ENCODE measurements around the gene CRHR2. TPM values are rescaled to one million over a fixed set of nuclear protein-coding genes. Genes with fewer than 3 reads are reported as not detected.

CRHR2 gene
- total RNA-seq, 2 experiments from 2014 or later = not detected

DNA sequence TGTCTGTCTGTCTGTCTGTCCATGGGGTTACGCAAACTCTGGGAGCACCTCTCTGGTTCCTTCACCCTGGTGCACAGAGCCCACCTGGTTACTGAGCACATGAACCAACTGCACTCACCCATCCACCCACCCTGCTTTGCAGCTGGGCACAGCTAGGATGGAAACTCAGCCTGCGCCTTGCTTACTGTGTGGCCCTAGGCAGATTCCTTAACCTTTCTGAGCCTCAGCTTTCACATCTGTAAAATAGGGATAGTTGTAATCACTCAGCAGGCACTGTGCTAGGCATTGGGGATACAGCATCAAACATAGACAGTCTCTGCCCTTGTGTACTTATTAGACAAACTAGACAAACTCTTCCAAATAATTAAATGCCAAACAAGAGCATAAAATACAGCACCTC, 47.8 kb upstream of the CRHR2 start:
- no peaks in the 10 kb centered on the region for H3K36me3 Mint-ChIP-seq (ENCODE audit: low read depth)
- H3K4me1 Mint-ChIP-seq (ENCODE audit: low read depth) = peaks cover 75% of the 10 kb centered on the region
- TF ChIP-seq, protein P1, sequence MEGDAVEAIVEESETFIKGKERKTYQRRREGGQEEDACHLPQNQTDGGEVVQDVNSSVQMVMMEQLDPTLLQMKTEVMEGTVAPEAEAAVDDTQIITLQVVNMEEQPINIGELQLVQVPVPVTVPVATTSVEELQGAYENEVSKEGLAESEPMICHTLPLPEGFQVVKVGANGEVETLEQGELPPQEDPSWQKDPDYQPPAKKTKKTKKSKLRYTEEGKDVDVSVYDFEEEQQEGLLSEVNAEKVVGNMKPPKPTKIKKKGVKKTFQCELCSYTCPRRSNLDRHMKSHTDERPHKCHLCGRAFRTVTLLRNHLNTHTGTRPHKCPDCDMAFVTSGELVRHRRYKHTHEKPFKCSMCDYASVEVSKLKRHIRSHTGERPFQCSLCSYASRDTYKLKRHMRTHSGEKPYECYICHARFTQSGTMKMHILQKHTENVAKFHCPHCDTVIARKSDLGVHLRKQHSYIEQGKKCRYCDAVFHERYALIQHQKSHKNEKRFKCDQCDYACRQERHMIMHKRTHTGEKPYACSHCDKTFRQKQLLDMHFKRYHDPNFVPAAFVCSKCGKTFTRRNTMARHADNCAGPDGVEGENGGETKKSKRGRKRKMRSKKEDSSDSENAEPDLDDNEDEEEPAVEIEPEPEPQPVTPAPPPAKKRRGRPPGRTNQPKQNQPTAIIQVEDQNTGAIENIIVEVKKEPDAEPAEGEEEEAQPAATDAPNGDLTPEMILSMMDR (IDR thresholded peaks at IDR 0.05) = no peak
- Histone ChIP-seq H3K4me1 (ENCODE audit: insufficient read depth, low read length) (peaks cover 64% of the 10 kb centered on the region), H3K9me3 (ENCODE audit: control insufficient read depth in 1 of 2, insufficient read depth in 1 of 2, low read length in 2 of 2) (no peaks in the 10 kb centered on the region), H3K36me3 (ENCODE audit: insufficient read depth, low read length) (no peaks in the 10 kb centered on the region), H3K27ac (ENCODE audit: low read depth in 1 of 2, low read length in 2 of 2) (no peak overlapping the region), H3K27me3 (ENCODE audit: control insufficient read depth in 1 of 2, insufficient read depth in 2 of 2, low read length in 2 of 2) (no peaks in the 10 kb centered on the region), H3K4me3 (ENCODE audit: low read length) (no peak overlapping the region)
- no peaks in the 10 kb centered on the region for H3K9me3 Mint-ChIP-seq
- no peak overlapping the region for H3K4me3 Mint-ChIP-seq
- intact Hi-C loops (cut with DNase I, micrococcal nuclease) = no loop called here
- ChIA-PET POLR2A (no interaction called here), CTCF (no interaction called here)
- ATAC-seq (ENCODE audit: poor library complexity) (no peak), DNase-seq (no peak)
- H3K27me3 Mint-ChIP-seq = no peaks in the 10 kb centered on the region
- no peak overlapping the region for H3K27ac Mint-ChIP-seq

DNA sequence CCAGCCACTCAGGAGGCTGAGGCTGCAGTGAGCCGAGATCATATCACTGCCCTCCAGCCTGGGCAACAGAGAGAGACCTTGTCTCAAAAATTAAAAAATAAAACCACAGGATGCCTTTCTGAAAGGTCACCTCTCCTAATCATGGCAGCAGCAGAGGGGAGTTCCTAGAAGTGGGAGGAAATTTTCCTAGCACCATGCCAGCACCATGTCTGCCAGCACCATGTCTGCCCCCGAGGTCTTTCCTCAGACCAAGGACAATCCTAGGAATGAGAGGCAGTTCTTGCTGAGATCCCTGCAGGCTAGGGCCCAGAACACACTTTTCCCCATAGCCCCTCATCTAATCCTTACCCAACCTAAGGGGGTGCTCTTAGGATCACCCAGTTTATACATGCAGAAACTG, 47.4 kb upstream of the CRHR2 start:
- Histone ChIP-seq H3K27ac (ENCODE audit: low read depth in 1 of 2, low read length in 2 of 2) (no peak overlapping the region), H3K27me3 (ENCODE audit: control insufficient read depth in 1 of 2, insufficient read depth in 2 of 2, low read length in 2 of 2) (no peaks in the 10 kb centered on the region), H3K9me3 (ENCODE audit: control insufficient read depth in 1 of 2, insufficient read depth in 1 of 2, low read length in 2 of 2) (no peaks in the 10 kb centered on the region), H3K4me1 (ENCODE audit: insufficient read depth, low read length) (peaks cover 64% of the 10 kb centered on the region), H3K4me3 (ENCODE audit: low read length) (no peak overlapping the region), H3K36me3 (ENCODE audit: insufficient read depth, low read length) (no peaks in the 10 kb centered on the region)
- Mint-ChIP-seq H3K4me1 (ENCODE audit: low read depth) (peaks cover 75% of the 10 kb centered on the region), H3K27me3 (no peaks in the 10 kb centered on the region), H3K27ac (no peak overlapping the region), H3K9me3 (no peaks in the 10 kb centered on the region), H3K36me3 (ENCODE audit: low read depth) (peaks cover 4% of the 10 kb centered on the region), H3K4me3 (no peak overlapping the region)
- ATAC-seq (ENCODE audit: poor library complexity) (no peak), DNase-seq (no peak)
- ChIA-PET POLR2A (interaction anchor here (4.8 kb wide), 1 partner anchor 9 kb away, joined by 115 read pairs; no protein-coding TSS in a partner anchor), CTCF (no interaction called here)
- intact Hi-C loops (cut with DNase I, micrococcal nuclease) = loop anchor here in 1 of 2 experiments (5.0 kb wide), 1 partner anchor 137 kb away; the partner anchor contains the start of gene GARS1
- TF ChIP-seq, protein P1 (IDR thresholded peaks at IDR 0.05) = no peak

DNA sequence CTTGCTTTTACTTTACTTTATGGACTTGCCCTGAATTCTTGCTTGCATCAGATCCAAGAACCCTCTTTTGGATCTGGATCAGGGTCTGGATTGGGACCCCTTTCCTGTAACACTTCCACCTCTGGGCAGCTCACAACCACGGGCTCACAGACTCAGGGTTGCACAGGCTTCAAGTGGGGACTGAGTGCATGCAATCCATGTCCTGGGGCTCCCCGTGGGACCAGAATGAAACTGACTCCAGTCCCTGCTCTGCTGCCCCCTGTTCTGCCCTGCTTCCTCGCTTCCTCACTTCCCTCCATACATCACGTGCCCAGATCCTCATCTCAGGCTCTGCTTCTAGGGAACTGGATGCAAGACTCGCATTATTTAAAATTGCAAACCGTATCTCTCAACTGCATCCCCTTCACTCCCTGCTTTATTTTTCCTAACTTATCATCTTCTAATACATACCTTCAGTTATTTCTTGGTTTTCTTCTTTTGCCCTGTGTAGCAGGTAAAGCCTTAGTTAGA, 46.4 kb upstream of the CRHR2 start:
- Histone ChIP-seq H3K4me1 (ENCODE audit: insufficient read depth, low read length) (peaks cover 64% of the 10 kb centered on the region), H3K36me3 (ENCODE audit: insufficient read depth, low read length) (no peaks in the 10 kb centered on the region), H3K27me3 (ENCODE audit: control insufficient read depth in 1 of 2, insufficient read depth in 2 of 2, low read length in 2 of 2) (no peaks in the 10 kb centered on the region), H3K27ac (ENCODE audit: low read depth in 1 of 2, low read length in 2 of 2) (no peak overlapping the region), H3K4me3 (ENCODE audit: low read length) (no peak overlapping the region), H3K9me3 (ENCODE audit: control insufficient read depth in 1 of 2, insufficient read depth in 1 of 2, low read length in 2 of 2) (no peaks in the 10 kb centered on the region)
- intact Hi-C loops (cut with DNase I, micrococcal nuclease) = loop anchor here in 1 of 2 experiments (5.0 kb wide), 1 partner anchor 136 kb away; the partner anchor contains the start of gene GARS1
- Mint-ChIP-seq H3K27ac (peak overlapping the region; percentile 85), H3K27me3 (no peaks in the 10 kb centered on the region), H3K4me1 (ENCODE audit: low read depth) (peaks cover 67% of the 10 kb centered on the region), H3K36me3 (ENCODE audit: low read depth) (peaks cover 6% of the 10 kb centered on the region), H3K9me3 (no peaks in the 10 kb centered on the region), H3K4me3 (peak overlapping the region; percentile 78)
- TF ChIP-seq, protein P1 (IDR thresholded peaks at IDR 0.05) = no peak
- ATAC-seq (ENCODE audit: poor library complexity) = no peak
- ChIA-PET POLR2A (interaction anchor here (1.1 to 4.8 kb wide), 4 partner anchors 10 to 250 kb away, joined by 3 to 115 read pairs (median 7); partner anchors contain the start of gene NOD1), CTCF (no interaction called here)
- DNase-seq = no peak

Measured in CD4-positive, alpha-beta T cell (primary cell).